GM23338 (cell line): Measurements from ENCODE around the gene SCN2A. TPM values are rescaled to one million over a fixed set of nuclear protein-coding genes. Genes with fewer than 3 reads are reported as not detected.

ENCODE experiments used
- ATAC-seq: fragments of 200-7000 bp; cut with Tn5 transposase; 3 replicates; pipeline ENCODE4 v1.9.1; 2020
- DNase-seq: peaks from one replicate; pipeline ENCODE4 v3.0.0-alpha.2; 2015; ENCODE audit warnings: low spot score
- H2AFZ ChIP-seq: fragments of 200-600 bp; sonication (generic); 2 replicates; pipeline ENCODE4 v1.8.0; 2016; ENCODE audit warnings: antibody characterized with exemption, mild to moderate bottlenecking, moderate library complexity
- H3F3A ChIP-seq: fragments of 200-600 bp; sonication (generic); replicated peaks from 2 replicates; pipeline ENCODE4 v1.8.0; 2017; ENCODE audit warnings: antibody characterized with exemption, mixed run types, low read depth
- H3K27ac ChIP-seq: fragments of 200-600 bp; sonication (generic); 2 replicates; pipeline ENCODE4 v1.6.1; 2016; ENCODE audit warnings: low read depth
- H3K27me3 ChIP-seq: fragments of 200-600 bp; sonication (generic); 2 replicates; pipeline ENCODE4 v1.8.0; 2016; ENCODE audit warnings: mild to moderate bottlenecking, mixed run types, moderate library complexity; ENCODE audit not compliant: insufficient read depth
- H3K36me3 ChIP-seq: fragments of 200-600 bp; sonication (generic); 2 replicates; pipeline ENCODE4 v1.8.0; 2016; ENCODE audit warnings: mild to moderate bottlenecking; ENCODE audit not compliant: insufficient read depth
- H3K4me1 ChIP-seq: fragments of 200-600 bp; sonication (generic); 2 replicates; pipeline ENCODE4 v1.8.0; 2016; ENCODE audit warnings: mild to moderate bottlenecking, moderate library complexity; ENCODE audit not compliant: insufficient read depth
- H3K4me2 ChIP-seq: fragments of 200-600 bp; sonication (generic); 2 replicates; pipeline ENCODE4 v1.7.1; 2017; ENCODE audit warnings: mixed run types
- H3K4me3 ChIP-seq: fragments of 200-600 bp; sonication (generic); 2 replicates; pipeline ENCODE4 v1.6.1; 2016; ENCODE audit warnings: mixed run types
- H3K79me2 ChIP-seq: fragments of 200-600 bp; sonication (generic); replicated peaks from 2 replicates; pipeline ENCODE4 v1.8.0; 2017; ENCODE audit warnings: mild to moderate bottlenecking; ENCODE audit not compliant: insufficient read depth
- H3K9me2 ChIP-seq: fragments of 200-600 bp; sonication (generic); 2 replicates; pipeline ENCODE4 v1.8.0; 2017; ENCODE audit not compliant: insufficient read depth
- H4K20me1 ChIP-seq: fragments of 200-600 bp; sonication (generic); replicated peaks from 2 replicates; pipeline ENCODE4 v1.8.0; 2017; ENCODE audit warnings: mild to moderate bottlenecking; ENCODE audit not compliant: insufficient read depth
- H3K27ac Mint-ChIP-seq: 2 replicates; pipeline ENCODE4 v1.8.0; 2020; ENCODE audit warnings: inconsistent platforms, mild to moderate bottlenecking, moderate library complexity, mixed read lengths
- H3K27me3 Mint-ChIP-seq: 3 replicates; pipeline ENCODE4 v1.8.0; 2022; ENCODE audit warnings: low read depth, mild to moderate bottlenecking, moderate library complexity, mixed read lengths, inconsistent platforms; ENCODE audit not compliant: insufficient read depth, poor library complexity
- H3K36me3 Mint-ChIP-seq: 3 replicates; pipeline ENCODE4 v1.8.0; 2021; ENCODE audit warnings: low read depth, mild to moderate bottlenecking, inconsistent platforms, moderate library complexity, mixed read lengths
- H3K4me1 Mint-ChIP-seq: 3 replicates; pipeline ENCODE4 v1.8.0; 2020; ENCODE audit warnings: mild to moderate bottlenecking, inconsistent platforms, mixed read lengths
- H3K4me3 Mint-ChIP-seq: 3 replicates; pipeline ENCODE4 v1.8.0; 2021; ENCODE audit warnings: moderate library complexity, mild to moderate bottlenecking, inconsistent platforms, mixed read lengths
- H3K9me3 Mint-ChIP-seq: 3 replicates; pipeline ENCODE4 v1.8.0; 2020; ENCODE audit warnings: moderate library complexity, mild to moderate bottlenecking, inconsistent platforms, mixed read lengths
- CREB1 ChIP-seq: fragments of 250-450 bp; sonication (Bioruptor Pico); IDR thresholded peaks from 2 replicates; pipeline ENCODE4 v1.5.0; 2020; ENCODE audit warnings: low read depth, mild to moderate bottlenecking, moderate library complexity
- ETS1 ChIP-seq: IDR thresholded peaks from 2 replicates; pipeline ENCODE4 v1.6.1; 2016; ENCODE audit warnings: antibody characterized with exemption
- EZH2 ChIP-seq: fragments of 200-600 bp; sonication (generic); IDR thresholded peaks from one replicate; pipeline ENCODE4 v1.8.0; 2017; ENCODE audit warnings: antibody characterized with exemption, mild to moderate bottlenecking, low read depth; ENCODE audit not compliant: unreplicated experiment
- EZH2phosphoT487 ChIP-seq: fragments of 200-600 bp; sonication (generic); IDR thresholded peaks from one replicate; pipeline ENCODE4 v1.8.1; 2018; ENCODE audit warnings: antibody characterized with exemption; ENCODE audit not compliant: unreplicated experiment
- JUNB ChIP-seq: IDR thresholded peaks from one replicate; pipeline ENCODE4 v1.6.1; 2016; ENCODE audit warnings: antibody characterized with exemption; ENCODE audit not compliant: unreplicated experiment
- NANOG ChIP-seq: IDR thresholded peaks from 2 replicates; pipeline ENCODE4 v1.6.1; 2016; ENCODE audit warnings: antibody characterized with exemption, borderline replicate concordance
- POLR2AphosphoS5 ChIP-seq: IDR thresholded peaks from 2 replicates; pipeline ENCODE4 v1.6.1; 2016; ENCODE audit warnings: antibody characterized with exemption, low read depth
- REST ChIP-seq: IDR thresholded peaks from one replicate; pipeline ENCODE4 v1.6.1; 2018; ENCODE audit warnings: antibody characterized with exemption; ENCODE audit not compliant: unreplicated experiment
- STAT1 ChIP-seq: IDR thresholded peaks from one replicate; pipeline ENCODE4 v1.6.1; 2016; ENCODE audit warnings: antibody characterized with exemption; ENCODE audit not compliant: unreplicated experiment
- ZNF114 ChIP-seq: fragments of 250-450 bp; sonication (Bioruptor Pico); IDR thresholded peaks from 2 replicates; pipeline ENCODE4 v1.5.0; 2020; ENCODE audit warnings: mild to moderate bottlenecking, moderate library complexity
- polyA plus RNA-seq: library from polyadenylated mRNA; unstranded; fragments of >200 nt; fragmentation: Nextera tagmentation; extraction: Ambion mirVana; gene quantifications from 2 replicates; pipeline ENCODE4 v1.2.1, GENCODE V29; 2016
- total RNA-seq: library from RNA; depleted of rRNA; stranded (reverse); fragments of >200 nt; shearing (Covaris generic); gene quantifications from 2 replicates; pipeline ENCODE4 v1.2.3, GENCODE V29; 2014
- TF ChIP-seq, protein P1 (sequence below), 2 experiments: fragments of 200-600 bp in 1 of 2; sonication (generic) in 1 of 2; conservative IDR thresholded peaks; 2 replicates each; pipeline versions ENCODE4 v1.5.1 to v1.6.1; 2016 to 2017; ENCODE audit warnings: antibody characterized with exemption in 2 of 2, low read depth in 2 of 2, mild to moderate bottlenecking in 2 of 2, moderate library complexity in 1 of 2

SCN2A gene
- total and polyA plus RNA-seq, 2 experiments from 2014 or later = 0.45 to 0.52 TPM

- ATAC-seq (no peak), DNase-seq (no peak)
- Mint-ChIP-seq H3K4me1 (peaks cover 4% of the 10 kb centered on the region; the same call in 1 of the 3 replicates), H3K27ac (no peak overlapping the region; the same call in 1 of the 2 replicates), H3K27me3 (no peaks in the 10 kb centered on the region), H3K4me3 (no peak overlapping the region), H3K36me3 (no peaks in the 10 kb centered on the region), H3K9me3 (no peaks in the 10 kb centered on the region)
- no peaks in the 10 kb centered on the region; the same call in 1 of the 2 replicates for H3K4me1 ChIP-seq
- no peaks in the 10 kb centered on the region for H3F3A ChIP-seq
- H2AFZ ChIP-seq = no peak overlapping the region; the same call in 1 of the 2 replicates
- no peak overlapping the region for H3K4me3 ChIP-seq
- no peaks in the 10 kb centered on the region for H3K36me3 ChIP-seq
- no peaks in the 10 kb centered on the region for H4K20me1 ChIP-seq
- H3K4me2 ChIP-seq = no peak overlapping the region
- no peaks in the 10 kb centered on the region for H3K79me2 ChIP-seq
- no peak for TF ChIP-seq JUNB
- no peak for TF ChIP-seq NANOG
- no peak for TF ChIP-seq ZNF114 (CRISPR knock-in tag)
- TF ChIP-seq CREB1 (CRISPR knock-in tag) = no peak
- TF ChIP-seq, protein P1, sequence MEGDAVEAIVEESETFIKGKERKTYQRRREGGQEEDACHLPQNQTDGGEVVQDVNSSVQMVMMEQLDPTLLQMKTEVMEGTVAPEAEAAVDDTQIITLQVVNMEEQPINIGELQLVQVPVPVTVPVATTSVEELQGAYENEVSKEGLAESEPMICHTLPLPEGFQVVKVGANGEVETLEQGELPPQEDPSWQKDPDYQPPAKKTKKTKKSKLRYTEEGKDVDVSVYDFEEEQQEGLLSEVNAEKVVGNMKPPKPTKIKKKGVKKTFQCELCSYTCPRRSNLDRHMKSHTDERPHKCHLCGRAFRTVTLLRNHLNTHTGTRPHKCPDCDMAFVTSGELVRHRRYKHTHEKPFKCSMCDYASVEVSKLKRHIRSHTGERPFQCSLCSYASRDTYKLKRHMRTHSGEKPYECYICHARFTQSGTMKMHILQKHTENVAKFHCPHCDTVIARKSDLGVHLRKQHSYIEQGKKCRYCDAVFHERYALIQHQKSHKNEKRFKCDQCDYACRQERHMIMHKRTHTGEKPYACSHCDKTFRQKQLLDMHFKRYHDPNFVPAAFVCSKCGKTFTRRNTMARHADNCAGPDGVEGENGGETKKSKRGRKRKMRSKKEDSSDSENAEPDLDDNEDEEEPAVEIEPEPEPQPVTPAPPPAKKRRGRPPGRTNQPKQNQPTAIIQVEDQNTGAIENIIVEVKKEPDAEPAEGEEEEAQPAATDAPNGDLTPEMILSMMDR (conservative IDR thresholded peaks at IDR 0.05; ENCODE audit: low read depth in 2 of 2) = no peak
- no peak for TF ChIP-seq REST
- TF ChIP-seq POLR2AphosphoS5 = no peak
- TF ChIP-seq EZH2phosphoT487 = no peak
- TF ChIP-seq STAT1 = no peak
- no peak for TF ChIP-seq ETS1
- TF ChIP-seq EZH2 = no peak
- H3K9me2 ChIP-seq = no peaks in the 10 kb centered on the region
- no peaks in the 10 kb centered on the region for H3K27me3 ChIP-seq
- H3K27ac ChIP-seq = no peak overlapping the region
Observed at GRCh38 chr2:165251366-165251765, 12.2 kb downstream of the SCN2A start.
